GM21786 (cell line): ENCODE data around the gene EIF1.
"Not testable (repeated sequence)": the region's sequence is repeated elsewhere in the genome, so short reads cannot be mapped to it uniquely, and the experiment has no call there.

ENCODE experiments used
- ATAC-seq: cut with Tn5 transposase; IDR thresholded peaks from one replicate; pipeline ENCODE4 v1.9.1; 2021; ENCODE audit not compliant: unreplicated experiment

EIF1 gene

GRCh38 chr17:41678411-41678906 lies 10.2 kb upstream of the EIF1 start:
- no peak for ATAC-seq

GRCh38 chr17:41678907-41679739 lies 9.6 kb upstream of the EIF1 start:
- ATAC-seq: no peak

DNA sequence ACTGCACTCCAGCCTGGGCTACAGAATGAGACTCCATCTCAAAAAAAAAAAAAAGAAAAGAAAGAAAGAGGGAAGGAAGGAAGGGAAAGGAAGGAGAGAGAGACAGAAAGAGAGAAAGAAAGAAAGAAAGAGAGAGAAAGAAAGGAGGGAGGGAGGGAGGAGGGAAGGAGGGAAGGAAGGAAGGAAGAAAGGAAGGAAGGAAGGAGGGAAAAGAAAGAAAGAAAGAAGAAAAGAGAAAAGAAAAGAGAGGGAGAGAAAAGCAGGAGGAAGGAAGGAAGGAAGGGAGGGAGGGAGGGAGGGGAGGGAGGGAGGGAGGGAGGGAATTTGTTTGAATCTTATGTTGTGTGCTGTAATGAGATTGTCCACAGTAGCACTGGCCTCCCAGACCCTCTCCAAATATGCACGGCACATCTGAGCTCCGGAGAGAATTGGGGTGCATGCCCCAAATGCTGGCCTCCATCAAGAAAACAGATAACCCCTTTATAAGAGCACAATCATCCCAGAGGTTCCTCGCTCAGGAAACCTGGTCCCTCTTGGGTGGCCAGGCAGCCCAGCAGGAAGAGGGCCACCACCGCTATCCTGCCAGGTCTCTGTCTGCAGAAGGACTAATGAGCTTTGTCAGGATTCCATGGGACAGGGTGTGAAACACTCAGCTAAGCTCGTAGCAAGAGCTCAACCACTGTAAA lies 8.8 kb upstream of the EIF1 start:
- ATAC-seq: no peak

DNA sequence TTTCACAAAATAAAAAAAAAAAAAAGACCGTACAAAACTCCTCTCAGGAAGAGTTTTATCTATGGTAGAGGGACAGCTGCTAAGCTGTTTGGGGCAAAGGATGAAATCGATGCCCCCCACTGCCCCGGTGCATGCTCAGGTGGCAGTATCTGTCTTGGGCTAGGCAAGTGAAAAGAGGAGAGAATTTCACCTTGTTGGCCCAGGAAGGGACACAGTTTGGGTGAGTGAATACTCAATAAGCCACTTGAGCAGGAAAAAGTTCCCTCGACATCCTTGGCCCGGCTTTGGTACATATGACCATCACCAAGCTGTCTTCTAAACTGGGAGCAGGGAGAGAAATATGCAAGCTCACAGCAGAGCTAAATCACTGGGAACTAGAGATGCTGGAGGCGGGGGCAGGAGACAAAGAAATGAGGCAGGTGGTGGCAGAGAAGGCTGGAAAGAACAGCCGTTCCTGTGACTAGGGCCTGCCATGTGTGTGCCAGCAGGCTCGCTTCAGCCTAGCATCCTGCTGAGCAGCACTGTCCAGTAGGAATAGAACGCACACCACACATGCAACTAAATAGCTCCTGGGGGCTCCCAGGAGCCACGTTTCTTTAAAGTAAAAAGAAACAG lies 8.2 kb upstream of the EIF1 start:
- no peak for ATAC-seq

- ATAC-seq: no peak
Observed at GRCh38 chr17:41681776-41682175, 6.9 kb upstream of the EIF1 start.

DNA sequence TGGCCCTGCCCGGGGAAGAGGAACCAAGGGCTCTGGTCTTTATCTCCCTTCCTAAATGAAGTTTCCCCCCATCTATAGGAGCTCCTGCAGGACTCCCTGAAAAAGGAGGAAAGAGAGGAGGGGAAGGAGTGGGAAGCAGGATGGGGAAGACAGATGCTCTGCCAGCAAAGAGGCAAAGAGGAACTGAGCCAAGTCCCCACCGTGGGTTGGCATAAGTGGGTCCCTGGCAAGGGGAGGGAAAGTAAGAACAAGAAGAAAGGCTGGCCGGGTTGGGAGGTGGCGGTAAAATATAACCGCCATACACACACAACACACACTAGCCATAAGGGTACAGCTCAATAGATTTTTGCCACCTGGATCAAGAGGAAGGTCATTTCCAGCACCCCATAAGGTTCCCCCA lies 6.1 kb upstream of the EIF1 start:
- ATAC-seq: no peak

DNA sequence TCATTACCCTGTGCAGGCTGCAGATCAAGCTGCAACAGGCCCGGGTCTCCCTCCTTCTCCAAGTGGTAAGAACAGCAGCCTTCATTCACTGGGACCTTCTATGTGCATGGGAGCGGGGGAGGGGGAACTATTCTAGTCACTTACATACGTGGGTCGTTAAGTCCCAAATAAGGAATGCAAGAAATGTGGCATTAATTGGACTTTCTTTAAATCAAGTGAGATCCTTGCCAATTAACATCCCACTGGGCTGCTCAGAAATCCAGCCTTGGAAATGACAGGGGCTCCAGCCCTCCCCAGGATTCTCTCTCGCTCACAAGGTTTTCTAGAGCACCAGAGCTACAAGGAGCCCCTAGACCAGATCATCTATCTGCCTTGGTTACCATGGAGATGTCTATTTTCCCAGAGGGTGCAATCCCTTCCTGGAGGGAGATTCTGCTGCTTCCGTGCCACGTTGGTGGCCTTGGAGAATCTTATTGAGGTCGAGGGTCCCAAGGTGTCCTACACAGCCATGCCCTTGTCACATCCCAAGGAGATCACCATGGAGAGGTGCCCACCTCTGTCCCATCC lies 5.2 kb upstream of the EIF1 start:
- ATAC-seq: no peak

DNA sequence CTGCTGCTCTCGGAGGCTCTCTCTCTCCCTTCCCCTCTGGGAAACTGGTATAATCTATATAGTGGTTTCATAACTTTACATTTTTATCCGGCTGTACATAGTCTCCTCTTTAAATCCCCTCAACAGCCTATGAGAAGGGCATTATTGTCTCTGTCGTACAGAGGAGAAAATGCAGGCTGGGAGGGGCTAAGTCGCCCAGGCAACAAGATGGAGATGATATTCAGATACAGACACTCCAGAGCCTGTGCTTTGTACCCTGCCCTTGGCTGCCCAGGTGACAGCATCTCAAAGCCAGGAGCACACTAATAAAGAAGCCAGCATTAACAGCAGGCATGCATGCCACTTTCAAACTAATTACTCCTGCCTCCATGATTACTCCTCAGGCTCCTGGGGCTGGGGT lies 4.7 kb upstream of the EIF1 start:
- no peak for ATAC-seq

DNA sequence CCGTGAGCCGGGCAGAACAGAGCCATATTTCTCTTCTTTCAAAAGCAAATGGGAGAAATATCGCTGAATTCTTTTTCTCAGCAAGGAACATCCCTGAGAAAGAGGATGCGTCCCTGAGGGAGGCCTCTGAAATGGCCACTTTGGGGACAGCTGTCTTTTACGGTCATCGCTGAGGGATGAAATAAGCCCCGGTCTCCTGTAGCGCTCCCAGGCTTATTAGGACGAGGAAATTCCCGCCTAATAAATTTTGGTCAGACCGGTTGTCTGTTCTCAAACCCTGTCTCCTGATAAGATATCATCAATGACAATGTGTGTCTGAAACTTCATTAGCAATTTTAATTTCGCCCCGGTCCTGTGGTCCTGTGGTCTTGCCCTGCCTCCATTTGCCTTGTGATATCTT lies 2.9 kb upstream of the EIF1 start:
- ATAC-seq: not testable (repeated sequence)

GRCh38 chr17:41686281-41686680 lies 2.4 kb upstream of the EIF1 start:
- no peak for ATAC-seq

GRCh38 chr17:41687828-41688640 lies 651 bp upstream of the EIF1 start:
- no peak for ATAC-seq

- ATAC-seq: no peak
Observed at GRCh38 chr17:41689497-41690299, 1.0 kb downstream of the EIF1 start.

DNA sequence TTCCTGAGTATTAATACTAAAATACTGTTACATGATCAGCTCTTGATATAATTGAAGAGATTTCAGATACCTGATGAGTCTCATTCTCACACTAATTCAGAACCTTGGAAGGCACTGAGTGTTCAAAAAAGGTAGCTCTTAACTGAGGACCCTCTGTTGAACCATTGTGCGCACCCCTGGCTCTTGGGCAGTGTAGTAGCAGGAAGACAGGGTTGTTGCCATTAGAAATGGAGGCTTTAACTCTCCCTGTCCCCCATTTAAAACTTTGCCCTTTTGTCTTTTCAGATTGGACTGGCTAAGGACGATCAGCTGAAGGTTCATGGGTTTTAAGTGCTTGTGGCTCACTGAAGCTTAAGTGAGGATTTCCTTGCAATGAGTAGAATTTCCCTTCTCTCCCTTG lies 1.8 kb downstream of the EIF1 start:
- ATAC-seq: no peak

DNA sequence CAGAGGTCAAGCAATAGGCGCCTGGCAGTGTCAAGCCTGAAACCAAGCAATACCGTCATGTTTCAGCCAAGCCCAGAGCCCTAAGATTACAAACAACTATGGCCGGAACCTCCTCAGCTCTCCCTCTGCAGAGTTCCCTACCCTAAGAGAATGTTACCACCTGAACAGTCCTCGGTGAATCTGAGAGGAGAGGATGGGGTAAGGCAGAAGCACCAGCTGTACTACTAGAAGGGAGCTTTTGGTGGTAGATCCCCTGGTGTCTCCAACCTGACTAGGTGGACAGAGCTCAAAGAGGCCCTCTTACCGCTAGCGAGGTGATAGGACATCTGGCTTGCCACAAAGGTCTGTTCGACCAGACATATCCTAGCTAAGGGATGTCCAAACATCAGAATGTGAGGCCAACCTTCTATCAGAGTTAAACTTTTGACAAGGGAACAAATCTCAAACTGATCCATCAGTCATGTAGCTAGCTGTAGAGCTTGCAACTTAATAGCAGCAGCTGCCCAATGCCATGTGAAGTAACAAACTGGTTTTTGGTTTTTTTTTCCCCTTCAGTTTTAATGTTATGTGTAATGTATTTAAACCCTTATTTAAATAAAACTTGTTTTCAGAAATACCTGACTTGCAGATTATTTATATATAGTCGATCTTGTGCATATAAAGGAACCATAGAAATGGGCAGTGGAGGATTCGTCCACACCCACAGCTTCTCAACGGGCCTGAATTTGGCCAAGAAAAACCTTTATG lies 2.5 kb downstream of the EIF1 start:
- ATAC-seq: no peak

DNA sequence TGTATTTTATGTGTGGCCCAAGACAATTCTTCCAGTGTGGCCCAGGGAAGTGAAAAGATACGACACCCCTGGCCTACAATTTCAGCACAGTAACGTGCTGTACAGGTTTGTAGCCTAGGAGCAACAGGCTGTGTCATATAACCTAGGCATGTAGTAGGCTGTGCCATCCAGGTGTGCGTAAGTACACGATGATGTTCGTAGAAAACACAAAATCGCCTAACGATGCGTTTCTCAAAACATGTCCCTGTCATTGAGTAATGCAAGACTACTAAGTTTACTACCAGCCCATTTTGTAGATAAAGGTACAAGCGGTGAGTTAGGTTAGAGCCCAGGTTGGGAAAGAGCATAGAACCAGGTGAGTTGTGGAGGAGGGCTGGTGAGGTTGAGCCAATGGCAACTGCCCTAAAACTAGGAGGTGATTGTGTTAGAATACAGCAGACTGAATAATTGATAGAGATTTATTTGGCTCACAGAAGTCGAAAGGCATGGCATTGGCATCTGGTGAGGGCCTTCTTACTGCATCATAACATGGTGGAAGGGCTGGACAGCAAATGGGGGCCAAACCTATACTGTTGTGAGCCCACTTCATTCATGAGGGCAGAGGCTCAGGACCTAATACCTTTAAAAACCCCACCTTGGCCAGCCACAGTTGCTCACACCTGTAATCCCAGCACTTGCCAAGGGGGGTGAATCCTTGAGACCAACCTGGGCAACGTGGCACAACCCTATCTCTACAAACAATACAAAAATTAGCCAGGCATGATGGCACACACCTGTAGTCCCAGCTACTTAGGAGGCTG lies 4.2 kb downstream of the EIF1 start:
- no peak for ATAC-seq

GRCh38 chr17:41695134-41695661 lies 6.5 kb downstream of the EIF1 start:
- no peak for ATAC-seq

DNA sequence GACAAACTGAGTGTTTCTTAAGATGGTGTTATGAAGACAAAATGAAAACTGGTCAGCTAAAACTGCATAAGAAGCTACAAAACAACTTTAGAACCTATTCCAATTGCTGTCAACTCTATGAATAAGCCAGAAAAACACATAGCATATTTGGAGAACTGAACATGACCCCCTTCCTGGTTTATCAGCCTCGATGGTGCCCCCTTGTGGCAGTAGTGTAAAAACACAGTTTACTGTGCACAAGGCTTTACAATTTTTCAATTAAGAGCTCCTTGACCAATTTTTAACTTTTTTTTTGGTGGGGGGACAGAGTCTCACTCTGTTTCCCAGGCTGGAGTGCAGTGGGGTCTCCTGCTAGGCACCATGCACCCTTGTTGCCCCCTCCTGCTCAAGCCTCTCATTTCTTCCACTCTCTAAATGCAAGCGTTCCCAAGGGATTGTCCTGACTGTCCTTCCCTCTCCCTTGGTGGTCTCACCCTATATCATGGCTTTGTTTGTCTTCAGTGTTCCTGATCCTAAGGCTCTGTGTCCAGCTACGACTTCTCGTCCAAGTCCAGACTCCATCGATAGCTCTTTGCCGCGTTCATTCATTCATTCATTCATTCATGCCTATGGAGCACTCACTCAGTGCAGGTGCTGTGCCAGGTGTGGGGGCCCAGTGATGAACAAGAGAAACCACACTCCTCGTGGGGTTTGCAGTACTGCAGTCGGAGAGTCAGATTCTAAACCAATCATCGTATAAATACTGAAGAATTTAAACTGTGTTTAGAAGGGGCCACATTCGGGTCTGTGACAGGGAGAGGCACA lies 7.5 kb downstream of the EIF1 start:
- ATAC-seq: no peak
